Measurements from ENCODE around the gene ACTR3. TPM values are rescaled to one million over a fixed set of nuclear protein-coding genes. Genes with fewer than 3 reads are reported as not detected.

ACTR3 gene
- total RNA-seq, 1 donor from 2014 or later, result 451 TPM

- intact Hi-C loops (cut with micrococcal nuclease), result no loop called here
- Mint-ChIP-seq H3K9me3 (no peaks in the 10 kb centered on the region), H3K27ac (no peak overlapping the region), H3K27me3 (ENCODE audit: insufficient read depth) (peaks cover 3% of the 10 kb centered on the region), H3K4me1 (ENCODE audit: low read depth) (no peaks in the 10 kb centered on the region), H3K36me3 (ENCODE audit: low read depth) (no peaks in the 10 kb centered on the region), H3K4me3 (no peak overlapping the region)
- DNase-seq (ENCODE audit: low spot score), result no peak
Observed at GRCh38 chr2:114006460-114006859, 116.6 kb downstream of the ACTR3 start.

- Mint-ChIP-seq H3K36me3 (ENCODE audit: low read depth) (no peaks in the 10 kb centered on the region), H3K27ac (no peak overlapping the region), H3K9me3 (no peaks in the 10 kb centered on the region), H3K4me1 (ENCODE audit: low read depth) (no peaks in the 10 kb centered on the region), H3K27me3 (ENCODE audit: insufficient read depth) (peaks cover 3% of the 10 kb centered on the region), H3K4me3 (no peak overlapping the region)
- DNase-seq (ENCODE audit: low spot score), result no peak
- intact Hi-C loops (cut with micrococcal nuclease), result no loop called here
Observed at GRCh38 chr2:114007436-114007835, 117.5 kb downstream of the ACTR3 start.

- H3K4me1 Mint-ChIP-seq (ENCODE audit: low read depth), result no peaks in the 10 kb centered on the region
- no peak for DNase-seq (ENCODE audit: low spot score)
- intact Hi-C loops (cut with micrococcal nuclease), result no loop called here
- H3K9me3 Mint-ChIP-seq, result no peaks in the 10 kb centered on the region
- no peak overlapping the region for H3K4me3 Mint-ChIP-seq
- H3K27ac Mint-ChIP-seq, result no peak overlapping the region
- H3K27me3 Mint-ChIP-seq (ENCODE audit: insufficient read depth), result peaks cover 3% of the 10 kb centered on the region
- no peaks in the 10 kb centered on the region for H3K36me3 Mint-ChIP-seq (ENCODE audit: low read depth)
Observed at GRCh38 chr2:114008720-114009119, 118.8 kb downstream of the ACTR3 start.

- no peak for DNase-seq (ENCODE audit: low spot score)
- no peaks in the 10 kb centered on the region for H3K9me3 Mint-ChIP-seq
- no peak overlapping the region for H3K27ac Mint-ChIP-seq
- no peaks in the 10 kb centered on the region for H3K4me1 Mint-ChIP-seq (ENCODE audit: low read depth)
- H3K4me3 Mint-ChIP-seq, result no peak overlapping the region
- H3K27me3 Mint-ChIP-seq (ENCODE audit: insufficient read depth), result peaks cover 3% of the 10 kb centered on the region
- intact Hi-C loops (cut with micrococcal nuclease), result no loop called here
- H3K36me3 Mint-ChIP-seq (ENCODE audit: low read depth), result no peaks in the 10 kb centered on the region
Observed at GRCh38 chr2:114009205-114009944, 119.5 kb downstream of the ACTR3 start.

- DNase-seq (ENCODE audit: low spot score), result no peak
- no peaks in the 10 kb centered on the region for H3K36me3 Mint-ChIP-seq (ENCODE audit: low read depth)
- no peak overlapping the region for H3K4me3 Mint-ChIP-seq
- no peaks in the 10 kb centered on the region for H3K4me1 Mint-ChIP-seq (ENCODE audit: low read depth)
- peaks cover 3% of the 10 kb centered on the region for H3K27me3 Mint-ChIP-seq (ENCODE audit: insufficient read depth)
- H3K9me3 Mint-ChIP-seq, result no peaks in the 10 kb centered on the region
- H3K27ac Mint-ChIP-seq, result no peak overlapping the region
- intact Hi-C loops (cut with micrococcal nuclease), result no loop called here
Observed at GRCh38 chr2:114010001-114010400, 120.1 kb downstream of the ACTR3 start.

GRCh38 chr2:114011713-114012112 is 121.8 kb downstream of the ACTR3 start:
- Mint-ChIP-seq H3K4me3 (no peak overlapping the region), H3K36me3 (ENCODE audit: low read depth) (no peaks in the 10 kb centered on the region), H3K9me3 (no peaks in the 10 kb centered on the region), H3K4me1 (ENCODE audit: low read depth) (no peaks in the 10 kb centered on the region), H3K27ac (no peak overlapping the region), H3K27me3 (ENCODE audit: insufficient read depth) (peaks cover 6% of the 10 kb centered on the region)
- DNase-seq (ENCODE audit: low spot score), result no peak
- intact Hi-C loops (cut with micrococcal nuclease), result no loop called here

Other genes with a start within 250 kb of the ACTR3 start
- 29.0 and 30.4 TPM in 2 replicates for gene SLC35F5, start 133.4 kb upstream of the ACTR3 start, total RNA-seq

All from activated T-helper 1 cell treated with anti-CD3 and anti-CD28 coated beads, Interleukin-12 subunit alpha, Interleukin-12 subunit beta, Interleukin-2, Interleukin-4 antibody, amounts not matched to agents 30 ng/mL and 10 ng/mL and 1 ng/mL, durations not matched to agents 14 hours and 24 hours and 36 hours (primary cell).